K562 (cell line): ENCODE results near the gene CLIC5. TPM values are rescaled to one million over a fixed set of nuclear protein-coding genes. Genes with fewer than 3 reads are reported as not detected.

Experiments used
- ATAC-seq: fragments of 200-7000 bp; cut with Tn5 transposase; 3 replicates; pipeline ENCODE4 v1.9.1; 2020; ENCODE audit warnings: moderate library complexity
- BruUV-seq: library from RNA; stranded (reverse); fragments of 400-500 nt; replicated peaks from 2 replicates; lab custom pipeline; 2021; lab: Mats Ljungman, UMichigan
- CTCF ChIA-PET: fragments of 300-600 bp; formaldehyde crosslinking; extraction: SDS; loops from one replicate; lab custom pipeline; 2021; ENCODE audit warnings: low intra/inter-chr PET ratio; lab: Yijun Ruan, JAX
- POLR2A ChIA-PET: fragments of 300-600, 350-650 bp; sonication (Branson Sonifier 250); formaldehyde crosslinking; extraction: SDS; loops from one replicate; lab custom pipeline; 2021; ENCODE audit warnings: antibody characterized with exemption, inconsistent platforms; lab: Yijun Ruan, JAX
- DNase-seq, 4 experiments: peaks; one replicate each; pipeline versions ENCODE4 v3.0.0 to v3.0.0-alpha.2; 2011 to 2018; ENCODE audit warnings: low spot score in 3 of 4, mixed read lengths in 3 of 4; ENCODE audit errors: extremely low read depth in 1 of 4
- FAIRE-seq: peaks from 2 replicates; lab custom pipeline; 2011; peaks lifted over from hg19 to GRCh38; lab: Jason Lieb, UNC
- H2AFZ ChIP-seq: 2 replicates; pipeline ENCODE4 v1.6.0; 2011; ENCODE audit warnings: low read depth, low read length, control low read depth, inconsistent platforms
- H3K27ac ChIP-seq: fragments of 200-600 bp; 3 replicates; pipeline ENCODE4 v1.8.0; 2011; ENCODE audit warnings: low read depth, mild to moderate bottlenecking, control low read depth, inconsistent platforms, low read length, moderate library complexity, mixed read lengths; ENCODE audit errors: extremely low read depth
- H3K27me3 ChIP-seq, 2 experiments: fragments of 300-600 bp in 1 of 2; 2 replicates in 1 of 2; 3 replicates in 1 of 2; pipeline versions ENCODE4 v1.6.0 to v1.8.0; 2011; ENCODE audit warnings: inconsistent platforms in 2 of 2, low read length in 2 of 2, mild to moderate bottlenecking in 1 of 2, mixed read lengths in 1 of 2, moderate library complexity in 1 of 2; ENCODE audit not compliant: control insufficient read depth in 2 of 2, insufficient read depth in 2 of 2
- H3K36me3 ChIP-seq: fragments of 300-600 bp; 3 replicates; pipeline ENCODE4 v1.8.0; 2011; ENCODE audit warnings: mild to moderate bottlenecking, low read length, inconsistent platforms; ENCODE audit not compliant: control insufficient read depth, insufficient read depth
- H3K4me1 ChIP-seq, 2 experiments: fragments of 200-600 bp in 1 of 2; replicated peaks in 1 of 2; 2 replicates in 1 of 2; 3 replicates in 1 of 2; pipeline versions ENCODE4 v1.5.1 to v1.8.0; 2011; ENCODE audit warnings: inconsistent platforms in 2 of 2, low read length in 2 of 2, mild to moderate bottlenecking in 1 of 2, mixed read lengths in 1 of 2, moderate library complexity in 1 of 2; ENCODE audit not compliant: control insufficient read depth in 2 of 2, insufficient read depth in 2 of 2
- H3K4me2 ChIP-seq: 2 replicates; pipeline ENCODE4 v1.6.1; 2011; ENCODE audit warnings: low read length, control low read depth, inconsistent platforms, mixed read lengths; ENCODE audit not compliant: insufficient read depth
- H3K4me3 ChIP-seq: fragments of 200-600 bp; sonication (generic), shearing (Covaris generic); 2 replicates; pipeline ENCODE4 v1.5.1; 2016; ENCODE audit warnings: control low read depth, inconsistent platforms
- H3K79me2 ChIP-seq: fragments of 200-600 bp; 3 replicates; pipeline ENCODE4 v1.8.0; 2011; ENCODE audit warnings: low read length, inconsistent platforms; ENCODE audit not compliant: control insufficient read depth, insufficient read depth
- H3K9ac ChIP-seq, 2 experiments: 2 replicates each; pipeline versions ENCODE4 v1.6.0 to v1.6.1; 2011; ENCODE audit warnings: low read depth in 2 of 2, low read length in 2 of 2, control low read depth in 1 of 2, inconsistent platforms in 1 of 2, mild to moderate bottlenecking in 1 of 2, mixed read lengths in 1 of 2; ENCODE audit not compliant: insufficient read depth in 1 of 2
- H3K9me1 ChIP-seq: one replicate; pipeline ENCODE4 v1.6.0; 2011; ENCODE audit warnings: inconsistent platforms, mild to moderate bottlenecking, low read length, moderate library complexity; ENCODE audit not compliant: control insufficient read depth, insufficient read depth
- H3K9me3 ChIP-seq: replicated peaks from 2 replicates; pipeline ENCODE4 v1.5.1; 2011; ENCODE audit warnings: low read depth, low read length, inconsistent platforms; ENCODE audit not compliant: control insufficient read depth, insufficient read depth
- H4K20me1 ChIP-seq: replicated peaks from 2 replicates; pipeline ENCODE4 v1.6.1; 2011; ENCODE audit warnings: low read length, inconsistent platforms, mixed read lengths; ENCODE audit not compliant: control insufficient read depth, insufficient read depth
- ARID1B ChIP-seq: fragments of 450-650 bp; IDR thresholded peaks from 2 replicates; pipeline ENCODE4 v1.6.1; 2016; ENCODE audit warnings: antibody characterized with exemption, mild to moderate bottlenecking, inconsistent platforms
- CAMTA2 ChIP-seq: fragments of 250-450 bp; sonication (Bioruptor Pico); conservative IDR thresholded peaks from 2 replicates; pipeline ENCODE4 v1.5.1; 2022
- DPF2 ChIP-seq: fragments of 450-650 bp; IDR thresholded peaks from 2 replicates; pipeline ENCODE4 v1.6.1; 2016
- HINFP ChIP-seq: fragments of 450-650 bp; conservative IDR thresholded peaks from 2 replicates; pipeline ENCODE4 v1.6.1; 2016; ENCODE audit warnings: missing genetic modification characterization, low read depth, mild to moderate bottlenecking, control low read depth, missing compliant biosample characterization
- HMG20B ChIP-seq: fragments of 250-450 bp; sonication (Bioruptor Pico); IDR thresholded peaks from 2 replicates; pipeline ENCODE4 v1.5.0; 2021; ENCODE audit warnings: mild to moderate bottlenecking
- SFPQ ChIP-seq: fragments of 200-400 bp; formaldehyde crosslinking; IDR thresholded peaks from 2 replicates; pipeline ENCODE4 v1.6.1; 2017; ENCODE audit warnings: mild to moderate bottlenecking, low read depth, low read length, moderate library complexity
- ZNF174 ChIP-seq: fragments of 250-450 bp; sonication (Bioruptor Pico); IDR thresholded peaks from 2 replicates; pipeline ENCODE4 v1.4.0; 2020; ENCODE audit warnings: mild to moderate bottlenecking
- ZNF184 ChIP-seq: sonication (generic); formaldehyde crosslinking; IDR thresholded peaks from 2 replicates; pipeline ENCODE4 v1.5.0; 2020; ENCODE audit warnings: missing genetic modification reagents
- ZNF280A ChIP-seq: fragments of 450-650 bp; IDR thresholded peaks from 2 replicates; pipeline ENCODE4 v1.6.1; 2018; ENCODE audit warnings: mild to moderate bottlenecking, low read depth; ENCODE audit not compliant: partially characterized antibody
- ZNF324 ChIP-seq: fragments of 250-450 bp; sonication (Bioruptor Pico); IDR thresholded peaks from 2 replicates; pipeline ENCODE4 v1.4.0; 2020; ENCODE audit warnings: mild to moderate bottlenecking
- ZNF717 ChIP-seq: fragments of 250-450 bp; sonication (Bioruptor Pico); IDR thresholded peaks from 2 replicates; pipeline ENCODE4 v1.5.0; 2021
- WGBS: fragments of 100-300 bp; shearing (Covaris generic); methylation state at CpG from one replicate; pipeline ENCODE4 v1.1.6; 2016; ENCODE audit warnings: low coverage, mixed read lengths; ENCODE audit not compliant: insufficient coverage; ENCODE audit errors: missing lambda C conversion rate; 5-methylcytosine and 5-hydroxymethylcytosine counted together
- in situ Hi-C: fragments of 300-500 bp; cut with MboI; formaldehyde crosslinking; loops from 4 replicates; pipeline ENCODE4 v1.15.0; 2018; ENCODE audit warnings: inconsistent platforms, mixed read lengths
- intact Hi-C: fragments of 100-400 bp; cut with micrococcal nuclease; formaldehyde crosslinking; loops from 2 replicates; pipeline ENCODE4 v1.14.2; 2022
- polyA plus RNA-seq, 8 experiments: library from polyadenylated mRNA; depleted of rRNA in 4 of 8; stranded (reverse) in 5 of 8; unstranded in 3 of 8; fragments of >200 nt; fragmentation: Nextera tagmentation in 2 of 8; fragmentation: Illumina TruSeq in 1 of 8; extraction: Ambion mirVana in 2 of 8; extraction: Trizol in 1 of 8; gene quantifications; 2 replicates each; pipeline versions ENCODE4 v1.2.1 to v1.2.3, GENCODE V29; 2011 to 2014; ENCODE audit warnings: inconsistent platforms in 1 of 8, missing spikeins in 1 of 8
- total RNA-seq, 7 experiments: library from RNA; depleted of rRNA in 6 of 7; stranded (reverse); fragments of >200 nt in 6 of 7; fragmentation: Illumina TruSeq in 2 of 7; extraction: Trizol in 2 of 7; gene quantifications; 2 replicates each; pipeline versions ENCODE4 v1.2.1 to v1.2.3, GENCODE V29; 2011 to 2021; ENCODE audit warnings: low replicate concordance in 1 of 7

CLIC5 gene
- total and polyA plus RNA-seq, 9 of the 15 experiments (the other 6 are each of a cell fraction or from before 2014, with no cell fraction given), result 0.31 TPM; not detected in 8

- no TSS peak for BruUV-seq
- no peak overlapping the region for H3K9ac ChIP-seq
- H3K4me2 ChIP-seq, result no peak overlapping the region
- FAIRE-seq (no peak), DNase-seq (no peak), ATAC-seq (no peak)
- POLR2A ChIA-PET, result interaction anchor here (1.1 kb wide), 1 partner anchor 10 kb away, joined by 3 read pairs; no protein-coding TSS in a partner anchor
- H3K27ac ChIP-seq, result no peak overlapping the region
- H3K36me3 ChIP-seq, result no peaks in the 10 kb centered on the region
- intact Hi-C loops, result no loop called here
- H3K9me1 ChIP-seq, result no peaks in the 10 kb centered on the region
- no peak overlapping the region for H2AFZ ChIP-seq
- no peaks in the 10 kb centered on the region for H3K79me2 ChIP-seq
- no peaks in the 10 kb centered on the region for H4K20me1 ChIP-seq
- TF ChIP-seq ZNF717 (CRISPR knock-in tag), result no peak
- no peak for TF ChIP-seq ZNF184 (CRISPR knock-in tag)
- TF ChIP-seq HMG20B (CRISPR knock-in tag), result no peak
- H3K4me1 ChIP-seq, result no peaks in the 10 kb centered on the region
- H3K27me3 ChIP-seq, result no peaks in the 10 kb centered on the region
- H3K9me3 ChIP-seq, result no peaks in the 10 kb centered on the region
- no peak overlapping the region for H3K4me3 ChIP-seq
- in situ Hi-C loops, result no loop called here
- CTCF ChIA-PET, result no interaction called here
- 0% methylated on average over 4 of the region's 4 CpGs for WGBS
Observed at GRCh38 chr6:45966340-45966739, 49.3 kb downstream of the CLIC5 start.

- Histone ChIP-seq H3K9me1 (no peaks in the 10 kb centered on the region), H3K79me2 (no peaks in the 10 kb centered on the region), H3K4me3 (no peak overlapping the region), H3K4me1 (no peaks in the 10 kb centered on the region), H3K9me3 (no peaks in the 10 kb centered on the region), H3K36me3 (no peaks in the 10 kb centered on the region), H4K20me1 (no peaks in the 10 kb centered on the region), H3K27me3 (no peaks in the 10 kb centered on the region), H3K27ac (no peak overlapping the region), H3K4me2 (no peak overlapping the region), H3K9ac (no peak overlapping the region), H2AFZ (no peak overlapping the region)
- intact Hi-C loops (no loop called here), in situ Hi-C loops (no loop called here)
- no peak for ATAC-seq
- 0% methylated on average over 1 of the region's 1 CpG for WGBS
- POLR2A ChIA-PET, result interaction anchor here (1.1 kb wide), 1 partner anchor 10 kb away, joined by 3 read pairs; no protein-coding TSS in a partner anchor
- DNase-seq, result no peak
- no TSS peak for BruUV-seq
- CTCF ChIA-PET, result no interaction called here
- FAIRE-seq, result no peak
- no peak for TF ChIP-seq ARID1B
- no peak for TF ChIP-seq HINFP (tag)
- TF ChIP-seq DPF2, result no peak
- no peak for TF ChIP-seq CAMTA2
- no peak for TF ChIP-seq ZNF324 (CRISPR knock-in tag)
- TF ChIP-seq ZNF280A, result no peak
- TF ChIP-seq ZNF174, result no peak
- TF ChIP-seq SFPQ, result no peak
Observed at GRCh38 chr6:45965792-45966191, 49.9 kb downstream of the CLIC5 start.
